Measurements from ENCODE around the gene MTHFD2L. TPM values are rescaled to one million over a fixed set of nuclear protein-coding genes. Genes with fewer than 3 reads are reported as not detected.
A peak's percentile ranks its signal among the peaks of the same experiment; 100 is the strongest.

Gene MTHFD2L
- total RNA-seq, 2 experiments from 2014 or later, result 7.3 to 8.1 TPM

GRCh38 chr4:74156521-74156920, 1.4 kb upstream of the MTHFD2L start:
- Mint-ChIP-seq H3K36me3 (ENCODE audit: low read depth) (peaks cover 13% of the 10 kb centered on the region), H3K9me3 (no peaks in the 10 kb centered on the region), H3K4me1 (ENCODE audit: low read depth) (peaks cover 19% of the 10 kb centered on the region), H3K4me3 (peak overlapping the region; percentile 12), H3K27me3 (peaks cover 9% of the 10 kb centered on the region), H3K27ac (no peak overlapping the region)
- no peak for DNase-seq
- TF ChIP-seq CTCF (IDR thresholded peaks at IDR 0.05), result no peak
- ChIA-PET CTCF (no interaction called here), POLR2A (no interaction called here)
- no peak for ATAC-seq
- intact Hi-C loops (cut with micrococcal nuclease), result no loop called here

- peaks cover 9% of the 10 kb centered on the region for H3K27me3 Mint-ChIP-seq
- H3K27ac Mint-ChIP-seq, result no peak overlapping the region
- peak overlapping the region; percentile 92 for H3K4me3 Mint-ChIP-seq
- peaks cover 24% of the 10 kb centered on the region for H3K4me1 Mint-ChIP-seq (ENCODE audit: low read depth)
- no peak for TF ChIP-seq CTCF (IDR thresholded peaks at IDR 0.05)
- CTCF ChIA-PET, result no interaction called here
- peaks cover 19% of the 10 kb centered on the region for H3K36me3 Mint-ChIP-seq (ENCODE audit: low read depth)
- POLR2A ChIA-PET, result no interaction called here
- DNase-seq, result no peak
- intact Hi-C loops (cut with micrococcal nuclease), result no loop called here
- ATAC-seq, result no peak
- H3K9me3 Mint-ChIP-seq, result no peaks in the 10 kb centered on the region
Observed at GRCh38 chr4:74157154-74157553, 764 bp upstream of the MTHFD2L start.

GRCh38 chr4:74158466-74159142, 686 bp downstream of the MTHFD2L start:
- ChIA-PET POLR2A (interaction anchor here (0.7 kb wide), 1 partner anchor 9 kb away, joined by 3 read pairs; no protein-coding TSS in a partner anchor), CTCF (no interaction called here)
- peaks cover 24% of the 10 kb centered on the region for H3K4me1 Mint-ChIP-seq (ENCODE audit: low read depth)
- TF ChIP-seq CTCF (IDR thresholded peaks at IDR 0.05), result no peak
- H3K27me3 Mint-ChIP-seq, result peaks cover 7% of the 10 kb centered on the region
- H3K4me3 Mint-ChIP-seq, result peak overlapping the region; percentile 92
- peak overlapping the region; percentile 89 for H3K27ac Mint-ChIP-seq
- H3K36me3 Mint-ChIP-seq (ENCODE audit: low read depth), result peaks cover 24% of the 10 kb centered on the region
- no peak for ATAC-seq
- DNase-seq, result no peak
- no peaks in the 10 kb centered on the region for H3K9me3 Mint-ChIP-seq
- intact Hi-C loops (cut with micrococcal nuclease), result no loop called here

DNA sequence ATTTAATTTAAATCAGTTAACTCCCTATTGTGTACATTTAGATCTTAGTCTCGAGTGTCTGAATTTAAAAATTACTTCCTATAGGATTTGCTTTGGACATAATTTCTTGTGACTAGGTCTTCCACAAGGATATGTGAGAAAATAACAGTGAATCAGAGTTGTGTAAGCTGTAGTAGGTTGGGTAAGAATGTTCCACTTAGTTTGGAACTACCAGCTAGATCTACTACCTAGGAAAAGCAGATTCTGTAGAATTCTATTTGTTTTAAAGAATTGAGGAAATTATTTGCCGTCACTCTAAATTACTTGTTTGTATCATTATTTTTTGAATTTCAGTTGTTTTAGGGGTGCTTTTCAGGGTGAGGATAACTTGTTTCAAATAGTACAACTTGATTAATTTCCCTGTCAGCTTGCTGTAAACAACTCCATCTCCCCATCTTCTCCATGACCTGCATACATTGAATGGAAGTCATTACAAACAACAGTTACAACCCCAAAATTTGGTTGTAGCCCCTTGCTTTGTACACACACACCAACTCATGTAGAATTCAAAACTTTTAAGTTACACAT, 1.3 kb downstream of the MTHFD2L start:
- H3K27ac Mint-ChIP-seq, result peak overlapping the region; percentile 89
- POLR2A ChIA-PET, result interaction anchor here (0.7 kb wide), 1 partner anchor 8 kb away, joined by 3 read pairs; no protein-coding TSS in a partner anchor

More for the DNA sequence above, 1.3 kb downstream of the MTHFD2L start:
- no peak for DNase-seq
- H3K36me3 Mint-ChIP-seq (ENCODE audit: low read depth), result peaks cover 27% of the 10 kb centered on the region
- H3K4me3 Mint-ChIP-seq, result peak overlapping the region; percentile 92
- peaks cover 24% of the 10 kb centered on the region for H3K4me1 Mint-ChIP-seq (ENCODE audit: low read depth)
- CTCF ChIA-PET, result no interaction called here
- TF ChIP-seq CTCF (IDR thresholded peaks at IDR 0.05), result no peak
- H3K27me3 Mint-ChIP-seq, result peaks cover 7% of the 10 kb centered on the region
- intact Hi-C loops (cut with micrococcal nuclease), result no loop called here
- H3K9me3 Mint-ChIP-seq, result no peaks in the 10 kb centered on the region
- no peak for ATAC-seq
